Effector memory CD4-positive, alpha-beta T cell (primary cell): Measurements from ENCODE around the gene PADI2.

Source experiments
- DNase-seq, 3 donors: peaks; one replicate each; pipeline ENCODE4 v3.0.0-alpha.2; 2020
- H3K27ac ChIP-seq: 2 replicates; pipeline ENCODE4 v1.7.0; 2013; ENCODE audit warnings: mild to moderate bottlenecking, low read length, moderate library complexity; ENCODE audit not compliant: insufficient read depth, poor library complexity, severe bottlenecking
- H3K27me3 ChIP-seq: replicated peaks from 2 replicates; pipeline ENCODE4 v1.7.0; 2013; ENCODE audit warnings: mild to moderate bottlenecking, low read length; ENCODE audit not compliant: insufficient read depth, control insufficient read depth, poor library complexity, severe bottlenecking
- H3K36me3 ChIP-seq: 2 replicates; pipeline ENCODE4 v1.7.0; 2013; ENCODE audit warnings: mild to moderate bottlenecking, low read length, moderate library complexity; ENCODE audit not compliant: control insufficient read depth, insufficient read depth
- H3K4me1 ChIP-seq: 2 replicates; pipeline ENCODE4 v1.7.0; 2013; ENCODE audit warnings: low read length, mild to moderate bottlenecking; ENCODE audit not compliant: control insufficient read depth, insufficient read depth, poor library complexity, severe bottlenecking
- H3K4me3 ChIP-seq: 2 replicates; pipeline ENCODE4 v1.7.0; 2013; ENCODE audit warnings: low read length, low read depth, mild to moderate bottlenecking; ENCODE audit not compliant: insufficient read depth, poor library complexity, severe bottlenecking
- H3K9me3 ChIP-seq: 2 replicates; pipeline ENCODE4 v1.7.0; 2013; ENCODE audit warnings: mild to moderate bottlenecking, low read length, moderate library complexity; ENCODE audit not compliant: control insufficient read depth

Gene PADI2

DNA sequence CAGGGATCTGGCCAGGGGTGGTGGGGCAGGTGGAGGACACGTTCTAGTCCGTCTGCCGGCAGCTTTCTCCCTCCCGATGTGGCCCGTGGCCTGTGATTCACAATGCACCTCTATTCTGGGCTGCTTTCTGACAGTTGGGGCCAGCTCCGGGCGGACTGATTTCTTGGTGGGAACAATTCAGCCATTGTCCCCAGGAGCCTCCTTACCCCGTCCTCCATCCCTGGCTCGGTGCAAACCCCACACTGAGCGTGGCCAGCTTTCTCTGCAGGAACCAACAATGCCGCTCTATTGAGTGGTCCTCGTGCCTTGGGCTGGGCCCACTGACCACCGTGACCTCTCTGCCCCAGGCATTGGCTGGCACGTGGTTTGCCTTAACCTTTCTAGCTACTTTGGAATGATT lies 29.7 kb downstream of the PADI2 start:
- H3K36me3 ChIP-seq = no peaks in the 10 kb centered on the region
- no peak overlapping the region for H3K27ac ChIP-seq
- H3K27me3 ChIP-seq = no peaks in the 10 kb centered on the region
- no peaks in the 10 kb centered on the region for H3K4me1 ChIP-seq
- H3K9me3 ChIP-seq = no peaks in the 10 kb centered on the region
- no peak overlapping the region for H3K4me3 ChIP-seq
- no peak for DNase-seq

GRCh38 chr1:17086751-17087150 lies 32.5 kb downstream of the PADI2 start:
- no peaks in the 10 kb centered on the region for H3K27me3 ChIP-seq
- DNase-seq = no peak
- no peaks in the 10 kb centered on the region for H3K4me1 ChIP-seq
- no peak overlapping the region for H3K4me3 ChIP-seq
- H3K36me3 ChIP-seq = no peaks in the 10 kb centered on the region
- H3K27ac ChIP-seq = no peak overlapping the region
- H3K9me3 ChIP-seq = no peaks in the 10 kb centered on the region

DNA sequence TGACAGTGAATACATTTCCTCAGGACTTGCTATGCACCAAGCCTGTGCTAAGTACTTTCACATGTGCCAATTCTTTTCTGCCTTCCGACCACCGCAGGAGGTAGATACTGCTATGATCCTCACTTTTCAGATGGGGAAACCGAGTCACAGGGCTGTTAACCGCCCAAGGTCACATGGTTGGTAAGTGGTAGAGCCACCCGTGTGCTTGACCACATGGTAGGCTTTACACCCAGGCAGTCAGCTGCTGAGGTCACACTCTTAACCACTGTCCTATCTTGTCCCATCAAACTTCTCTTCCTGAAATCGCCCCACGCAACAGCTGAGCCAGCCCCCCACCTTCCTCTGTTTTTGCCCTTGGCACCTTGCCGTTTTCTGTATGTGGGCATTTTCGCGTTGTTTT lies 34.5 kb downstream of the PADI2 start:
- no peaks in the 10 kb centered on the region for H3K4me1 ChIP-seq
- no peaks in the 10 kb centered on the region for H3K9me3 ChIP-seq
- H3K27me3 ChIP-seq = no peaks in the 10 kb centered on the region
- no peak for DNase-seq
- no peaks in the 10 kb centered on the region for H3K36me3 ChIP-seq
- no peak overlapping the region for H3K4me3 ChIP-seq
- no peak overlapping the region for H3K27ac ChIP-seq

GRCh38 chr1:17082761-17083160 lies 36.5 kb downstream of the PADI2 start:
- H3K4me3 ChIP-seq = no peak overlapping the region
- no peak for DNase-seq
- H3K27me3 ChIP-seq = no peaks in the 10 kb centered on the region
- no peaks in the 10 kb centered on the region for H3K36me3 ChIP-seq
- H3K4me1 ChIP-seq = no peaks in the 10 kb centered on the region
- H3K9me3 ChIP-seq = no peaks in the 10 kb centered on the region
- no peak overlapping the region for H3K27ac ChIP-seq

- DNase-seq = no peak
- H3K27me3 ChIP-seq = no peaks in the 10 kb centered on the region
- H3K4me3 ChIP-seq = no peak overlapping the region
Observed at GRCh38 chr1:17081439-17081838, 37.8 kb downstream of the PADI2 start.

DNA sequence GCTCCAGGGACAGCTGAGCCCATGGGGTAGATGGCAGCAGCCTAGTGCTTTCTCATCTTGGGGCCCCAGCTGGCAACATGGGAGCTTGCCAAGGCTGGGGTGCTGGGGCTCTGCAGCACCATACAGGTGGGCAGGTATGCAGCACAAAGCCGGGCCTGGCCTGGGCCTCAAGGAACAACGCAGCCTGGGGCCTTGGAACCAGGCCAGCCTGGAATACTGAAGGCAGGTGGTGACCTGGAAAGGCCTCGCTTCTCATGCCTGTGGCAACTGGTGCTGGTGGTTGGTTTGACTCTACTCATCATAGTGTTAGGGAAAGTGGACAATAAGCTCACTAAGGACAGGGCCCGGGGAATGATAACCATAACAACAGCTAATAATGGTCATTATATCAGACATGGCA lies 38.4 kb downstream of the PADI2 start:
- H3K4me3 ChIP-seq = no peak overlapping the region

More at GRCh38 chr1:17081439-17081838, 37.8 kb downstream of the PADI2 start:
- no peaks in the 10 kb centered on the region for H3K36me3 ChIP-seq
- no peaks in the 10 kb centered on the region for H3K9me3 ChIP-seq
- H3K4me1 ChIP-seq = no peaks in the 10 kb centered on the region
- H3K27ac ChIP-seq = no peak overlapping the region

GRCh38 chr1:17080085-17080759 lies 39.0 kb downstream of the PADI2 start:
- no peaks in the 10 kb centered on the region for H3K27me3 ChIP-seq
- no peak overlapping the region for H3K27ac ChIP-seq
- DNase-seq = no peak
- H3K9me3 ChIP-seq = no peaks in the 10 kb centered on the region
- H3K36me3 ChIP-seq = no peaks in the 10 kb centered on the region
- H3K4me1 ChIP-seq = no peaks in the 10 kb centered on the region
- no peak overlapping the region for H3K4me3 ChIP-seq

More for the DNA sequence above, 38.4 kb downstream of the PADI2 start:
- Histone ChIP-seq H3K27me3 (no peaks in the 10 kb centered on the region), H3K27ac (no peak overlapping the region), H3K9me3 (no peaks in the 10 kb centered on the region), H3K4me1 (no peaks in the 10 kb centered on the region), H3K36me3 (no peaks in the 10 kb centered on the region)
- DNase-seq = no peak

- H3K9me3 ChIP-seq = no peaks in the 10 kb centered on the region
- DNase-seq = no peak
- H3K4me1 ChIP-seq = no peaks in the 10 kb centered on the region
- no peak overlapping the region for H3K4me3 ChIP-seq
- H3K27me3 ChIP-seq = no peaks in the 10 kb centered on the region
- H3K36me3 ChIP-seq = no peaks in the 10 kb centered on the region
- H3K27ac ChIP-seq = no peak overlapping the region
Observed at GRCh38 chr1:17078991-17079868, 40.0 kb downstream of the PADI2 start.

- Histone ChIP-seq H3K27me3 (no peaks in the 10 kb centered on the region), H3K36me3 (no peaks in the 10 kb centered on the region), H3K9me3 (no peaks in the 10 kb centered on the region), H3K27ac (no peak overlapping the region), H3K4me3 (no peak overlapping the region), H3K4me1 (no peaks in the 10 kb centered on the region)
- no peak for DNase-seq
Observed at GRCh38 chr1:17075470-17076255, 43.6 kb downstream of the PADI2 start.
